GM12865 (cell line): Measurements from ENCODE around the gene PLVAP.

Source experiments
- DNase-seq: peaks from one replicate; pipeline ENCODE4 v3.0.0; 2010; ENCODE audit warnings: low read depth
- H3K4me3 ChIP-seq: 2 replicates; pipeline ENCODE4 v1.5.1; 2011; ENCODE audit warnings: mild to moderate bottlenecking, low read depth, low read length, control low read depth
- TF ChIP-seq, protein P1 (sequence below): IDR thresholded peaks from 2 replicates; pipeline ENCODE4 v1.5.1; 2011; ENCODE audit warnings: low read length, control low read depth, low read depth, inconsistent platforms; ENCODE audit not compliant: insufficient read depth; ENCODE audit errors: missing control alignments

PLVAP gene

DNA sequence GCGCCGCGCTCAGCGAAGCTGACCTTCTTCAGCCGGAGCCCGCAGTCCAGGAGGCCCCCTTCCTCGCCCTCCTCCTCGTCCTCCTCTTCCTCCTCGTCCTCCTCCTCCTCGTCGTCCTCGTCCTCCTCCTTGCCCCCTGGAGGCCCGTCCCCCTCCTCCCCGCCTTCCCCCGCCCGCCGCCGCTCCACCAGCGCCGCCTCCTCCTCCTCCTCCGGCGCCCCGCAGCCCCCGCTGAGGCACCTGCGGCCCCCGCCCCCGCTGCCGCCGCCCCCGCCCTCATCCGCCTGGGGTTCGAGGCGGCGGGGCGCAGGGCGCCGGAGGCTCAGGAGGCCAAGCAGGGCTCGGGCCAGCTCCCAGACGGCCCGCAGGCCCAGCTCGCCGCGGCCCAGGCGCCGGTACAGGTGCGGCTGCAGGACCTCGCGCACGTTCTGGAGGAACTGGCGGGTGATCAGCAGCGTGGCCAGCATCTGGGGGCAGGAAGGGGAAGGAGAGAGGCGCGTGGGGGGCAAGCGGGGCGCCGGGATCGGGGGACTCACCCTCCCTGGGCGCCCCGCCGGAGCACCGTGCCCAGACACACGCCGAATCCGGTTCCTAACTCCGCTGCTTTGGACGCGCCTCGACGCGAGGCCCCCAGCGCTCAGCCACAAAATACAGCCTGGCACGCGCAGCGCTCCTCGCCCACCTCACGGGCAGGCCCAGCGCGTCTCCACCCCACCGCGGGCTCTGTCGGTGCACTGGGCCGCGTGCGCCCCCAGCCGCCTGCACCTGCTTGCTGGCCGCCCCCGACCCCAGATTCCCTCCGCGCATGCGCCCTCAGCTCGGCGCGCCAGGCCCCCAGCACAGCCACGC, 48.4 kb downstream of the PLVAP start:
- TF ChIP-seq, protein P1, sequence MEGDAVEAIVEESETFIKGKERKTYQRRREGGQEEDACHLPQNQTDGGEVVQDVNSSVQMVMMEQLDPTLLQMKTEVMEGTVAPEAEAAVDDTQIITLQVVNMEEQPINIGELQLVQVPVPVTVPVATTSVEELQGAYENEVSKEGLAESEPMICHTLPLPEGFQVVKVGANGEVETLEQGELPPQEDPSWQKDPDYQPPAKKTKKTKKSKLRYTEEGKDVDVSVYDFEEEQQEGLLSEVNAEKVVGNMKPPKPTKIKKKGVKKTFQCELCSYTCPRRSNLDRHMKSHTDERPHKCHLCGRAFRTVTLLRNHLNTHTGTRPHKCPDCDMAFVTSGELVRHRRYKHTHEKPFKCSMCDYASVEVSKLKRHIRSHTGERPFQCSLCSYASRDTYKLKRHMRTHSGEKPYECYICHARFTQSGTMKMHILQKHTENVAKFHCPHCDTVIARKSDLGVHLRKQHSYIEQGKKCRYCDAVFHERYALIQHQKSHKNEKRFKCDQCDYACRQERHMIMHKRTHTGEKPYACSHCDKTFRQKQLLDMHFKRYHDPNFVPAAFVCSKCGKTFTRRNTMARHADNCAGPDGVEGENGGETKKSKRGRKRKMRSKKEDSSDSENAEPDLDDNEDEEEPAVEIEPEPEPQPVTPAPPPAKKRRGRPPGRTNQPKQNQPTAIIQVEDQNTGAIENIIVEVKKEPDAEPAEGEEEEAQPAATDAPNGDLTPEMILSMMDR = no peak
- H3K4me3 ChIP-seq = no peak overlapping the region
- DNase-seq = no peak

DNA sequence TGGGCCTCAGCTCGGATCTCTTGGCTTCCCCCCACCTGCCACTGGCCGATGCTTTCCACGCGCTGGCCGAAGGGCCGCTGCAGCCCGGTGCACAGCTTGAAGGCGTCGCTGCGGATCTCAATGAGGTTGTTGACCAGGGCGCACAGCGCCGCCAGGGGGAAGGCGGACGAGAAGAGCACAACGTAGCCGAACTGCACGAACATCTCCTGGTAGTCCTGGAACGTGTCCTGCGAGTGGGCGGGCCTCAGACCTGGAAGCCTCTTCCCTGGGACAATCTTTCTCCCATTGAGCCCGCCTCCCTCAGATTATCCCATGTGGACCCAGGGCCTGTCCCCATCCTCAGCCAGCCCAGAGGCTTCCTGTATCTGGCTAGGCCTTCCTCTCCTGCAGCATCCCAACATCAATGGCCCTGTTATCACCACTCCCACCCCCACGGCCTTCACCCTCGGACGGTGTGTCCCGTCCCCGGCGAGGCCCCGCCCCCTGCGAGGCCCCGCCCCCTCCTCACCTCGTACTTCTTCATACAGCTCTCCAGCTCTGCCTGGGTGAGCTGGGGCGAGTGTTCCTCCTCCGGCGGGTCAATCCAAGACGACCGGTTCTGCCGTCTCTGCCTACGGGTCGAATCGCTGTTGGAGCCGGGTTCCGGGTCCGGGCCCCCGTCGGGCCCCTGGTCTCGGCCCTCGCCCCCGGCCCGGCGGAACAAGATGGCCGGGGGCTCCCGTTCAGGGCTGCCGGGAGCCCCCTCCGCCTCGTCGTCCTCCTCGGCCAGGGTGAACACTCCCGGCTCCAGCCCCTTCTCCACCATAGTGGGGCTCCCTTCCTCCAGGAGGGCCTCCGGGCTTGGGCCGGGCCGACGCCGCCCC, 49.3 kb downstream of the PLVAP start:
- H3K4me3 ChIP-seq = no peak overlapping the region
- peak; percentile 35 for DNase-seq
- TF ChIP-seq, protein P1 = no peak

DNA sequence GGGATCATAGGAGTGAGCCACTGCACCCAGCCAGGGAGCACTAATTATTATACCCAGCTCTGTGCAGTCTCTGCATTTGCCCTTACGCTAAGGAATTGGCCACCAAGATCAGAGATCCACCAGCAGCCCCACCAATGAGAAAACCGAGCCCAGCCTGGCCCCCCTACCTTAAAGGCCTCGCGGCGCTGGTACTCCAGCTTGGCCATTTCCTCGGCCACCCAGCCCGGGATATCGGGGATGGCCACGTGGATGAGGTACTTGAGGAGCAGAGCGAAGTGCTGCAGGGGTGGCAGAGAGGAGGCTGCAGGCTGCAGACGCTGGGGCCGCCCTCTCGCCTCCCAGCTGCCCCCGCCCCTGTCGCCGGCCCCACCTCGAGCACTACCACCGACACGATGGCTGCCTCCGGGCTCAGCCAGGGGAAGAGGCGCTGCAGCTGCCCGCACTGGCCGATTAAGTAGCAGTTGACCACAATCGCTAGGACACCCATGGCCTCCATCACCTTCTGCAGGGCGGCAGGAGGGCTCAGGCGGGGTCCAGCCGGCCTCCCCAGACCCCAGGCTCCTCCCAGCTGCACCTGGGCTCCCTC, 50.0 kb downstream of the PLVAP start:
- no peak overlapping the region for H3K4me3 ChIP-seq
- no peak for DNase-seq
- TF ChIP-seq, protein P1 = no peak

DNA sequence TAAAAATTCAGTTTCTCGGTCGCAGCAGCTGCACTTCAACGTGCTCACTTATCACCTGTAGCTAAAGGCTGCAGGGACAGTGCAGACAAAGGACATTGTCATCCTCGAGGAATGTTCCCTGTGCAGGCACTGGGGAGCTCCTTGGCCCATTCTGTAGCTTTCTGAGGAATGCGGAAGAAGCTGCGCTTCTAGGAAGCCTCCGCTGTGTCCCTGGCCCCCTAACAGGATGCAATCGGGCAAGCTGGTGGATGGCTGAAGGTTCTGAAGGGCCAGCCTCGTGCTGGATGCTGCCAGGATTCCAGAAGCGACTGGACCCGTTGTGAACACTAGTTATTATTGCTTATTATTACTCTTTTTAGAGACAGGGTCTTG, 50.6 kb downstream of the PLVAP start:
- H3K4me3 ChIP-seq = no peak overlapping the region
- TF ChIP-seq, protein P1 = no peak
- DNase-seq = no peak

DNA sequence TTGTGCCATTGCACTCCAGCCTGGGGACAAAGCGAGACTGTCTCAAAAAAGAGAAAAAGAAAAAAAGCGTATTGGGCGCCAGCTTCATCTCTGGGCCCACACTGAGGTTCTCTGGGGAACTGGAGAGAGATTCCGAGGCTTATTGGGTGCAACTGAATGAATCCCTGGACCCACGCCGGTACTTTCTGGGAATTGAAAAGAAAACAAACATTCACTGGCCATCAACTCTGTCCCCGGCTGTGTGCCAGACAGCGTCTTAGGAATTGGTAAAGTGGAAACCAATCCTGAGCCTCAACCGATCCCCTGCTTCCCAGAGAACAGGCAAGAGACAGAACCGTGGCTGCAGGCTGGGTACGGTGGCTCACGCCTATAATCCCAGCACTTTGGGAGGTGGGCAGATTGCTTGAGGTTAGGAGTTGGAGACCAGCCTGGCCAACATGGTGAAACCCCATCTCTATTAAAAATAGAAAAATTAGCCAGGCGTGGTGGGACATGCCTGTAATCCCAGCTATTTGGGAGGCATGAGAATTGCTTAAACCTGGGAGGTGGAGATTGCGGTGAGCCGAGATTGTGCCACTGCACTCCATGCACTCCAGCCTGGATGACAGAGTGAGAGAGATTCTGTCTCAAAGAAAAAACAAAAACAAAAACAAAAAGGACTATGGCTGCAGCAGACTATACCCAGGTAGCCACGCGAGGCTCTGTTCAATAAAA, 51.1 kb downstream of the PLVAP start:
- TF ChIP-seq, protein P1 = no peak
- DNase-seq = no peak
- H3K4me3 ChIP-seq = no peak overlapping the region

DNA sequence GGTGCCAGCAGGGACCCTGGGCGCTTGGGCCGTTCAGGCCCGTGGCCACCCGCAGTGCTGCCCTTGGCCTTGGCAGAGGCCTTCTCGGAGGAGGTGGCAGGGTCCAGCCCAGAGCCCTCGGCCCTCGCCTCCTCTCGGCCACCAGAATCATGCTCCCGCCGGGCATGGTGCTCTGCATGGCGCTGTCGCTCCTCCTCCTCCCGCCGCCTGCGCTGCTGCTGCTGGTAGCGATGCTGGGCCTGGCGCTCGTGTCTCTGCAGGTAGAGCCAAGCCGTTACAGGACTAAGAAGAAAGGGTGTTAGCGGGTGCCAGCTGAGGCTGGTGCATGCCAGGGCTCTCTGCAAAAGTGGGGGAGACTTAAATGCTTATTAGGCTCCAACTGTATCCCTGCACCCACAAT, 52.0 kb downstream of the PLVAP start:
- DNase-seq = no peak
- H3K4me3 ChIP-seq = no peak overlapping the region
- TF ChIP-seq, protein P1 = no peak
